Tibial nerve (tissue), 4 donors: ENCODE data around the gene TRIM32. TPM values are rescaled to one million over a fixed set of nuclear protein-coding genes. Genes with fewer than 3 reads are reported as not detected.
"Not testable (repeated sequence)": the region's sequence is repeated elsewhere in the genome, so short reads cannot be mapped to it uniquely, and the experiment has no call there.

ENCODE experiments used
- DNase-seq, 2 donors: peaks; one replicate each; pipeline ENCODE4 v3.0.0-alpha.2; 2019; ENCODE audit warnings: low spot score in 2 of 2
- H3K27ac ChIP-seq, 4 donors: fragments of 200-600 bp; sonication (generic) in 3 of 4; one replicate each; pipeline ENCODE4 v1.5.1; 2017 to 2019; ENCODE audit warnings: mild to moderate bottlenecking in 1 of 4
- H3K27me3 ChIP-seq, 2 donors: fragments of 200-600 bp; sonication (generic) in 1 of 2; one replicate each; pipeline versions ENCODE4 v1.5.1 to v1.6.0; 2017 to 2019
- H3K36me3 ChIP-seq, 3 donors: fragments of 200-600 bp; sonication (generic); one replicate each; pipeline ENCODE4 v1.5.1; 2018 to 2019
- H3K4me1 ChIP-seq, 4 donors: fragments of 200-600 bp; sonication (generic) in 3 of 4; one replicate each; pipeline ENCODE4 v1.5.1; 2017 to 2019
- H3K4me3 ChIP-seq, 4 donors: fragments of 200-600 bp; sonication (generic) in 3 of 4; one replicate each; pipeline ENCODE4 v1.5.1; 2017 to 2019; ENCODE audit warnings: mild to moderate bottlenecking in 1 of 4, moderate library complexity in 1 of 4
- H3K9me3 ChIP-seq, 4 donors: fragments of 200-600 bp; sonication (generic) in 3 of 4; one replicate each; pipeline ENCODE4 v1.5.1; 2017 to 2019
- EP300 ChIP-seq, 2 donors: sonication (generic); formaldehyde crosslinking; IDR thresholded peaks; one replicate each; pipeline ENCODE4 v1.6.1; 2017; ENCODE audit warnings: antibody characterized with exemption in 2 of 2, mild to moderate bottlenecking in 1 of 2
- POLR2A ChIP-seq, 2 donors: fragments of 450-650 bp; IDR thresholded peaks; one replicate each; pipeline ENCODE4 v1.6.1; 2017; ENCODE audit warnings: antibody characterized with exemption in 2 of 2, mild to moderate bottlenecking in 2 of 2, moderate library complexity in 2 of 2
- WGBS, 2 donors: methylation state at CpG; one replicate each; pipeline ENCODE4 v1.1.5; 2018; 5-methylcytosine and 5-hydroxymethylcytosine counted together
- total RNA-seq, 4 donors: library from RNA; depleted of rRNA; stranded (reverse); fragments of >200 nt; gene quantifications; one replicate each; pipeline ENCODE4 v1.1.0, GENCODE V29; 2016
- TF ChIP-seq, protein P1 (sequence below), 5 experiments: fragments of 200-600 bp in 3 of 5; fragments of 450-650 bp in 2 of 5; sonication (generic) in 3 of 5; IDR thresholded peaks; one replicate each; pipeline ENCODE4 v1.5.1; 2016 to 2019; ENCODE audit warnings: antibody characterized with exemption in 5 of 5, mild to moderate bottlenecking in 3 of 5, moderate library complexity in 2 of 5

TRIM32 gene
- total RNA-seq, 4 donors from 2014 or later: 11.4 to 19.8 (median 15.9) TPM

DNA sequence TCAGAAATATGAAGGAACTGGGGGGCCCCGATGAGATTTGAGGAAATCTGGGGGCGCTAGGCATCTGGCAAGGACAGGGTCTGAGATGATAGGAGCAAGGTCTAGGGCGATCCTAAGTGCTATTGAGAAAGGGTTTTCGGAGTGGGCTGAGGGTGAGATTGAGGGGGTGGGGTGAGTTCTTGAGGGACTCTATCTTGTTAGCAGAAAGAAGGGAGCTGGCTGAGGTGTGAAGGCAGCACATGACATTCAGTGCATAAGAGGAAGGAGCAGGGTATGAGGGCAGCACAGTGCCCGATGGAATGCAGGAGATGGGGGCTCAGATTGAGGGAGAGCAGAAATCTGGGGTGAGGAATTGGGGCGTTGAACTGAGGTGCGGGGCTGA, 640 bp downstream of the TRIM32 start:
- Histone ChIP-seq H3K4me1 (peaks cover 0 to 38% (median 14%) of the 10 kb centered on the region in 4 donors), H3K36me3 (no peaks in the 10 kb centered on the region), H3K27me3 (no peaks in the 10 kb centered on the region), H3K27ac (peak overlapping the region; percentile 58 to 91 (median 74)), H3K4me3 (peak overlapping the region; percentile 70 to 90 (median 79)), H3K9me3 (no peaks in the 10 kb centered on the region)
- 15 to 18% methylated on average over 7 of the region's 7 CpGs for WGBS, 2 donors
- DNase-seq: no peak
- TF ChIP-seq POLR2A (IDR thresholded peaks at IDR 0.05): no peak
- no peak for TF ChIP-seq EP300 (IDR thresholded peaks at IDR 0.05)
- TF ChIP-seq, protein P1, sequence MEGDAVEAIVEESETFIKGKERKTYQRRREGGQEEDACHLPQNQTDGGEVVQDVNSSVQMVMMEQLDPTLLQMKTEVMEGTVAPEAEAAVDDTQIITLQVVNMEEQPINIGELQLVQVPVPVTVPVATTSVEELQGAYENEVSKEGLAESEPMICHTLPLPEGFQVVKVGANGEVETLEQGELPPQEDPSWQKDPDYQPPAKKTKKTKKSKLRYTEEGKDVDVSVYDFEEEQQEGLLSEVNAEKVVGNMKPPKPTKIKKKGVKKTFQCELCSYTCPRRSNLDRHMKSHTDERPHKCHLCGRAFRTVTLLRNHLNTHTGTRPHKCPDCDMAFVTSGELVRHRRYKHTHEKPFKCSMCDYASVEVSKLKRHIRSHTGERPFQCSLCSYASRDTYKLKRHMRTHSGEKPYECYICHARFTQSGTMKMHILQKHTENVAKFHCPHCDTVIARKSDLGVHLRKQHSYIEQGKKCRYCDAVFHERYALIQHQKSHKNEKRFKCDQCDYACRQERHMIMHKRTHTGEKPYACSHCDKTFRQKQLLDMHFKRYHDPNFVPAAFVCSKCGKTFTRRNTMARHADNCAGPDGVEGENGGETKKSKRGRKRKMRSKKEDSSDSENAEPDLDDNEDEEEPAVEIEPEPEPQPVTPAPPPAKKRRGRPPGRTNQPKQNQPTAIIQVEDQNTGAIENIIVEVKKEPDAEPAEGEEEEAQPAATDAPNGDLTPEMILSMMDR (IDR thresholded peaks at IDR 0.05): no peak

DNA sequence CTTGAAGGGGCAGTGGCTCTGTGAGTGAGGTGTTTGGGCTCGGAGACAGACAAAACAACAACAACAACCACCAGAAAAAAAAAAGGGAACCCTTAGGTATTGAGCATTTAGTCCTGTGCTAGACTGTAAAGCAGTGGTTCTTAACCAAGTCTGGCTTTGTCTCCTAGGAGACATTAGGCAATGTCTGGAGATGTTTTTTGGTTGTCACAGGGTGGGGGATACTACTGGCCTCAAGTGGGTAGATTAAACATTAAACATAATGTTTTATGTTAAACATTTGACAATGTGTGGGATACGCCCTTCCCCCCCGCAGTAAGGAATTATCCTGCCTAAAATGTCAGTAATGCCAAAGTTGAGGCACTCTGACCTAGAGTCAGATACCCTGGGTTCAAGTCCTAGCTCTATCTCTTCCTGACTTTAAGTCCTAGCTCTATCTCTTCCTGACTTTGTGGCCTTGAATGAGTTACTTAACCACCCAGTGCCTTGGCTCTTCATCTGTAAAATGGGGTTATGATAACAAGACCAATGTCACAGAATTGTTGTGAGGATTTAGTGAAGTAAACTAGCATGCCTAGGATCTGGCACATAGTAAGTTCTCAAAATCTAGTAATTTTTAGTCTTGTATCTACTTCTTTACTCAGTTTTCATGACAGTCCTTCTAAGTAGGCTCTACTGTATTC, 1.8 kb downstream of the TRIM32 start:
- 85 to 89% methylated on average over 3 of the region's 3 CpGs for WGBS, 2 donors
- no peaks in the 10 kb centered on the region for H3K9me3 ChIP-seq
- peaks cover 0 to 6% (median 0%) of the 10 kb centered on the region in 3 donors for H3K36me3 ChIP-seq
- peaks cover 0 to 45% (median 14%) of the 10 kb centered on the region in 4 donors for H3K4me1 ChIP-seq
- TF ChIP-seq POLR2A (IDR thresholded peaks at IDR 0.05) (no peak), EP300 (IDR thresholded peaks at IDR 0.05) (no peak)
- TF ChIP-seq, protein P1 (IDR thresholded peaks at IDR 0.05): no peak
- no peak overlapping the region for H3K27ac ChIP-seq
- H3K27me3 ChIP-seq: no peaks in the 10 kb centered on the region
- no peak overlapping the region for H3K4me3 ChIP-seq
- DNase-seq: no peak

DNA sequence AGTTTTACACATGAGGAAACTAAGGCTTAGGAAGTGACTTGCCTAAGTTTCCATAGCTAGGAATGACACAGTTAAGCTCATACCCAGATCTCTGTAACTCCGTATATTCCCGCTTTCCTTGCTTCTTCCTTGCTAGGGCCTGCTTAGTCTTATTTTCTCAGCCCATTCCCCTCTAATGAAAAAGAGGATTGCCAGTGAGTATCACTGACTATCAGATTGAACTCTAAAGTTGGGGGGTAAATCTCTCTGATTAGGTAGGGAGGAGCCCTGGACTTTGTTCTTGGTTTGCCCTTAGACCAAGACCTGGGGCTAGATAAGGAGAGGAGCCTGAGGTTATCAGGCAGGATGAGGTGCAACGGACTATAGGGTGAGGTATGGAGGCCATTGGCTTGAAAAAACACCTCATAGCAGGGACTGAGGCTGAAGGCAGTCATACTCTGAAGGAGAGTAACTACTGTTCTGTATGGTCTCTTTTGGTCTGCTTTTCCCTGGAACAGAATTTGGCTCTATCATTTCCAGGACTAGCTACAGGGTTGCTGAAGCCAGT, 2.5 kb downstream of the TRIM32 start:
- no peak overlapping the region for H3K27ac ChIP-seq
- H3K36me3 ChIP-seq: peaks cover 0 to 9% (median 0%) of the 10 kb centered on the region in 3 donors
- no peaks in the 10 kb centered on the region for H3K9me3 ChIP-seq
- WGBS, 2 donors: 94 to 95% methylated on average over 3 of the region's 3 CpGs
- no peak for DNase-seq
- no peak overlapping the region for H3K4me3 ChIP-seq
- TF ChIP-seq, protein P1 (IDR thresholded peaks at IDR 0.05): no peak
- TF ChIP-seq EP300 (IDR thresholded peaks at IDR 0.05): no peak
- TF ChIP-seq POLR2A (IDR thresholded peaks at IDR 0.05): no peak
- no peaks in the 10 kb centered on the region for H3K27me3 ChIP-seq
- peaks cover 0 to 46% (median 14%) of the 10 kb centered on the region in 4 donors for H3K4me1 ChIP-seq

DNA sequence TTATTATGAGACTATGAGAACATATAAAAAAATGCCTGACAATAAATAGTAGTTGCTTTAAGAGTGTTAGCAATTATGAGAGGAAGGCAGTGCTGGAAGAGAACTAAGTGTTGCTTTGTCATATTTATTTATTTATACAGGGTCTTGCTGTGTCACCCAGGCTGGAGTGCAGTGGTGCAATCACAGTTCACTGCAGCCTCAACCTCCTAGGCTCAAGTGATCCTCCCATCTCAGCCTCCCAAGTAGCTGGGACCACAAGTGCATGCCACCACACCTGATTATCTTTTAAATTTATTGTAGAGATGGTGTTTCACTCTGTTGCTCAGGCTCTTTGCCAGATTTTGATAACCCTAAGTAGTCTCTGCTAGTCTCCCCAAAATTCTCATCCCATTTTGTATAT, 3.7 kb downstream of the TRIM32 start:
- not testable (repeated sequence) for H3K9me3 ChIP-seq, H3K27ac ChIP-seq, H3K4me3 ChIP-seq, DNase-seq, H3K27me3 ChIP-seq
- peaks cover 0 to 19% (median 0%) of the 10 kb centered on the region in 3 donors for H3K36me3 ChIP-seq
- H3K4me1 ChIP-seq: peaks cover 0 to 46% (median 14%) of the 10 kb centered on the region in 4 donors

DNA sequence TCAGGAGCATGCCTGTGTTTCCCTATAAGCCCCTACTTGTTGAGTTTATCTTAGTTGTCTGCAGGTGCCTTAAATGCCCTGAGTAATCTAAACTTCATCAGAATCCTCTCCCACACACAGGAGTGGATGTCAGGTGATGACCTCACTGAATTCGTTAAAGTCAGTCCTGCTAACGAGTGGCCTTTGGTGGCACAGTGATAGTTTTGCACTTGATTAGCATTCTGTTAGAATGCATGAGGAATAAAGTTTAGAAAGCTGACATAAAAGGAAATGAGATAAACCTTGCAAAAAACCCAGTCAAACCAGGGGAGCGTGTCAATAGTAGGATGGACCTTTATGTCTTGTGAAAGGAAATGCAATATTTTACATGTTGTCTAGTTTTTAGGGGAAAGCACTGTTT, 4.5 kb downstream of the TRIM32 start:
- H3K9me3 ChIP-seq: no peaks in the 10 kb centered on the region
- peaks cover 0 to 19% (median 0%) of the 10 kb centered on the region in 3 donors for H3K36me3 ChIP-seq
- DNase-seq: no peak
- H3K27ac ChIP-seq: no peak overlapping the region
- WGBS, 2 donors: 92 to 94% methylated on average over 3 of the region's 3 CpGs
- peaks cover 0 to 42% (median 10%) of the 10 kb centered on the region in 4 donors for H3K4me1 ChIP-seq
- no peak overlapping the region for H3K4me3 ChIP-seq
- TF ChIP-seq, protein P1 (IDR thresholded peaks at IDR 0.05): no peak
- TF ChIP-seq EP300 (IDR thresholded peaks at IDR 0.05) (no peak), POLR2A (IDR thresholded peaks at IDR 0.05) (no peak)
- H3K27me3 ChIP-seq: no peaks in the 10 kb centered on the region
